Measurements from ENCODE around the gene IL18RAP.

- no peak for TF ChIP-seq CTCF (IDR thresholded peaks at IDR 0.05)
- TF ChIP-seq EP300 (IDR thresholded peaks at IDR 0.05): no peak
Measured at GRCh38 chr2:102481931-102482330, 59.0 kb downstream of the IL18RAP start.

All from tibial nerve (tissue), 4 donors.